Measurements from ENCODE around the gene GSK3A. TPM values are rescaled to one million over a fixed set of nuclear protein-coding genes. Genes with fewer than 3 reads are reported as not detected.

The GSK3A gene
- total and polyA plus RNA-seq, 7 donors: 48.7 to 117 (median 64.8) TPM

DNA sequence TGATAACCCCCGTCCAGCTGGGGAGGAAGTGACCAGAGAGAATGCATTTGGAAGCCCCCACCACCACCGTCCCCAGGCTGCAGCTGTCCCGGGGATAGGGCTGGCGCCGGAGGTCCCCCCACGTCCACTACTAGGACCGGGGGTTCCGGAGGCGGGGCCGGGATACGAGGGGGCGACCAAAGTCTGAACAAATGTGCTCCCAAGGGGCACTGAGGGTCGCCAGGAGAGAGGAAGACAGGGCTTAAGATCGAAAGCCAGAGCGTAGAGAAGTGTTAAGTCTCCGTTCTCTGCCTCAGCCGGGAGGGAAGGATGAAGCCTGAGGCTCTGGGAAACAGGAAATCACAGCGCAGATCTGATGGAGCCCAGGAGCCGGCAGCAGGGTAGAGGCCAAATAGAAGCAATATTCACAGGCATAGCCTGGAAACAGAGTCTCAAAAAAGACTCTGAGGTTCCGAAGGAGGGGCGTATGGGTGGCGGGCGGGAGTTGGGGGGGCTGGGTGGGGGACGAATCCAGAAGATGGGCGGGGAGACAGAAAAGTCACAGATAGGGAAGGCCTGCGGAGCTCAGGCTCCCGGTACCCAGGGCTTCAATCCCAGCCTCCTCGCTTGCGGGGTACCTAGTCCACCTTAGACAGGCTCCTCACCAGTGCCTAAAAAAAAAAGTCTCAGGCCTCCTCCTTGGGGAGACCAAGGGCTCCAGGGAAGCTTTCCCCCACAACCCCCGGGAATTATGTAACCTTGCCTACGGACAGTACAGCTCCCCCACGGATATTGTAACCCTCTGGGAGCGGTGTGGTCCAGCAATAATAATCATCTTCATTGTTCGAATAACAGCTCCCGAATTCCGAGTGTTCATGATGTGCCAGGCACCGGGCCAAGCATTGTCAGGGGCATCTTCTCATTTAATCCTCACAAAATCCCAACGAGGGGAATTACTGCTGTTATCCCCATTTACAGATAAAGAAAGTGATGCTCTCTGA is 13.7 kb upstream of the GSK3A start:
- TF ChIP-seq, protein P1, sequence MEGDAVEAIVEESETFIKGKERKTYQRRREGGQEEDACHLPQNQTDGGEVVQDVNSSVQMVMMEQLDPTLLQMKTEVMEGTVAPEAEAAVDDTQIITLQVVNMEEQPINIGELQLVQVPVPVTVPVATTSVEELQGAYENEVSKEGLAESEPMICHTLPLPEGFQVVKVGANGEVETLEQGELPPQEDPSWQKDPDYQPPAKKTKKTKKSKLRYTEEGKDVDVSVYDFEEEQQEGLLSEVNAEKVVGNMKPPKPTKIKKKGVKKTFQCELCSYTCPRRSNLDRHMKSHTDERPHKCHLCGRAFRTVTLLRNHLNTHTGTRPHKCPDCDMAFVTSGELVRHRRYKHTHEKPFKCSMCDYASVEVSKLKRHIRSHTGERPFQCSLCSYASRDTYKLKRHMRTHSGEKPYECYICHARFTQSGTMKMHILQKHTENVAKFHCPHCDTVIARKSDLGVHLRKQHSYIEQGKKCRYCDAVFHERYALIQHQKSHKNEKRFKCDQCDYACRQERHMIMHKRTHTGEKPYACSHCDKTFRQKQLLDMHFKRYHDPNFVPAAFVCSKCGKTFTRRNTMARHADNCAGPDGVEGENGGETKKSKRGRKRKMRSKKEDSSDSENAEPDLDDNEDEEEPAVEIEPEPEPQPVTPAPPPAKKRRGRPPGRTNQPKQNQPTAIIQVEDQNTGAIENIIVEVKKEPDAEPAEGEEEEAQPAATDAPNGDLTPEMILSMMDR (IDR thresholded peaks at IDR 0.05): no peak
- Histone ChIP-seq H3K4me1 (peaks cover 15% of the 10 kb centered on the region), H3K4me3 (peak overlapping the region; percentile 95), H3K9me3 (no peaks in the 10 kb centered on the region), H3K36me3 (ENCODE audit: insufficient read depth in 1 of 2, low read depth in 1 of 2) (no peaks in the 10 kb centered on the region), H3K27me3 (ENCODE audit: insufficient read depth in 3 of 3, low read length in 2 of 3) (peaks cover 0 to 4% (median 0%) of the 10 kb centered on the region in 3 donors), H3K27ac (peak overlapping the region; percentile 92)
- intact Hi-C loops (cut with DNase I): no loop called here
- ATAC-seq (peak in 1 of 4 donors; percentile 17), DNase-seq (peak in 1 of 2 donors; percentile 79)
- WGBS, 3 donors: 4 to 5% (median 5%) methylated on average over 38 of the region's 38 CpGs

DNA sequence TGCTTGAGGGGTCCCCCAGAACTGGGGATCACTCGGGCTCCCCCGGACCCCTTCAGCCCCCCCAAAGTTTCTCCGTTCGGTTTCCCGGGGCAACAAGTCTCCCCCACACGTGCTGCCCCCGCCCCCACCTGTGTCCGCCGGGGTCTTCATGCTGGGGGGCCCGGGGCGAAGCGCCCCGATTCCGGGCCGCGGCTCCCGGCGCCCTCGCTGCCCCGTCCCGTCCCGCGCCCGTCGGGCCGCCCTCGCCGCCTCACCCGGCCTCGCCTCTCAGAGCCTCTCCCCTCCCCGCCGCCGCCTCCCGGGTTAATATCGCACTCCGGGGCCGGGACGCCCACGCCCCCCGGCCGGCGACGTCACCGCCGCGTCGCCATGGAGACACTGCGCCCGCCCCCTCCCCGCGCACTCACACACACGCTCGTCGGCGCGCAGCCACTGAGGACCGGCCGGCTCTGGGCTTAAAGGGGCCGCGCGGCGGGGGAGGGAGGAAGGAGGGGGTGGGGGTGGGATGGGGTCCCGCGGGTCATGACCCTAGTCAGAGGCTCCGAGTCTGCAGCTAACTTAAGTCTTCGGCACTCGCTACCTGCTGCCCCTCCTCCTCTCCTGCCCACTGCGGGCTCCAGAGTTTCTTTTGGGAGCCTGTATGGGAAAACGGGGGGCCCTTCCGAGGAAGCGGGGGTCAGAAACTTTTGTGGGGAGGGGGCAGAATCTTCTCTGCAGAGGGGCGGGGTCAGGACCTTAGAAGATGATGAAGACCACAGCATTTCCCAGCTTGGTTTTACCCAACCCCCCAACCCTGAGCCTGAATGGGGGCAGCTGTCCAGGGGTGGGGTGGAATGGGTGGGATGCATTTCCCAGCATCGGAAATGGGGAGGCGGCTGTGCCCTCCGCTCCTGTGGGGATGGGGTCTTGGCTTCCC is 12.7 kb upstream of the GSK3A start, which contains the start of gene ERF:
TSS of gene ERF (minus strand) at position 279 of the 916 bp plus-strand sequence. CDS start at position 150, 129 bp downstream.
- 1% methylated on average over 28 to 75 of the region's 75 CpGs for WGBS, 3 donors
- Histone ChIP-seq H3K9me3 (no peaks in the 10 kb centered on the region), H3K4me1 (peaks cover 19% of the 10 kb centered on the region), H3K27ac (peak within 1 kb of the TSS; percentile 92), H3K27me3 (ENCODE audit: insufficient read depth in 3 of 3, low read length in 2 of 3) (peaks cover 0 to 4% (median 0%) of the 10 kb centered on the region in 3 donors), H3K4me3 (peak within 1 kb of the TSS; percentile 95), H3K36me3 (ENCODE audit: insufficient read depth in 1 of 2, low read depth in 1 of 2) (no peaks in the 10 kb centered on the region)
- DNase-seq (peak; percentile 93 to 95), ATAC-seq (peak; percentile 78 to 83 (median 82))
- intact Hi-C loops (cut with DNase I): no loop called here
- TF ChIP-seq, protein P1 (IDR thresholded peaks at IDR 0.05): no peak

GRCh38 chr19:42254089-42254849 is 11.9 kb upstream of the GSK3A start:
- H3K36me3 ChIP-seq (ENCODE audit: insufficient read depth in 1 of 2, low read depth in 1 of 2): no peaks in the 10 kb centered on the region
- peak overlapping the region; percentile 95 for H3K4me3 ChIP-seq
- TF ChIP-seq, protein P1 (IDR thresholded peaks at IDR 0.05): no peak
- ATAC-seq (peak; percentile 21 to 54 (median 40)), DNase-seq (peak; percentile 72 to 80)
- intact Hi-C loops (cut with DNase I): no loop called here
- WGBS, 3 donors: 0% methylated on average over 37 to 70 of the region's 70 CpGs
- H3K9me3 ChIP-seq: no peaks in the 10 kb centered on the region
- H3K27me3 ChIP-seq (ENCODE audit: insufficient read depth in 3 of 3, low read length in 2 of 3): peaks cover 0 to 4% (median 0%) of the 10 kb centered on the region in 3 donors
- peak overlapping the region; percentile 92 for H3K27ac ChIP-seq
- H3K4me1 ChIP-seq: peaks cover 19% of the 10 kb centered on the region
